Tibial nerve (tissue), 4 donors: ENCODE data around the gene MPG. TPM values are rescaled to one million over a fixed set of nuclear protein-coding genes. Genes with fewer than 3 reads are reported as not detected.
A peak's percentile ranks its signal among the peaks of the same experiment; 100 is the strongest.

Experiments
- DNase-seq, 2 donors: peaks; one replicate each; pipeline ENCODE4 v3.0.0-alpha.2; 2019; ENCODE audit warnings: low spot score in 2 of 2
- H3K27ac ChIP-seq, 4 donors: fragments of 200-600 bp; sonication (generic) in 3 of 4; one replicate each; pipeline ENCODE4 v1.5.1; 2017 to 2019; ENCODE audit warnings: mild to moderate bottlenecking in 1 of 4
- H3K27me3 ChIP-seq, 2 donors: fragments of 200-600 bp; sonication (generic) in 1 of 2; one replicate each; pipeline versions ENCODE4 v1.5.1 to v1.6.0; 2017 to 2019
- H3K36me3 ChIP-seq, 3 donors: fragments of 200-600 bp; sonication (generic); one replicate each; pipeline ENCODE4 v1.5.1; 2018 to 2019
- H3K4me1 ChIP-seq, 4 donors: fragments of 200-600 bp; sonication (generic) in 3 of 4; one replicate each; pipeline ENCODE4 v1.5.1; 2017 to 2019
- H3K4me3 ChIP-seq, 4 donors: fragments of 200-600 bp; sonication (generic) in 3 of 4; one replicate each; pipeline ENCODE4 v1.5.1; 2017 to 2019; ENCODE audit warnings: mild to moderate bottlenecking in 1 of 4, moderate library complexity in 1 of 4
- H3K9me3 ChIP-seq, 4 donors: fragments of 200-600 bp; sonication (generic) in 3 of 4; one replicate each; pipeline ENCODE4 v1.5.1; 2017 to 2019
- EP300 ChIP-seq, 2 donors: sonication (generic); formaldehyde crosslinking; IDR thresholded peaks; one replicate each; pipeline ENCODE4 v1.6.1; 2017; ENCODE audit warnings: antibody characterized with exemption in 2 of 2, mild to moderate bottlenecking in 1 of 2
- POLR2A ChIP-seq, 2 donors: fragments of 450-650 bp; IDR thresholded peaks; one replicate each; pipeline ENCODE4 v1.6.1; 2017; ENCODE audit warnings: antibody characterized with exemption in 2 of 2, mild to moderate bottlenecking in 2 of 2, moderate library complexity in 2 of 2
- WGBS, 2 donors: methylation state at CpG; one replicate each; pipeline ENCODE4 v1.1.5; 2018; 5-methylcytosine and 5-hydroxymethylcytosine counted together
- total RNA-seq, 4 donors: library from RNA; depleted of rRNA; stranded (reverse); fragments of >200 nt; gene quantifications; one replicate each; pipeline ENCODE4 v1.1.0, GENCODE V29; 2016
- TF ChIP-seq, protein P1 (sequence below), 5 experiments: fragments of 200-600 bp in 3 of 5; fragments of 450-650 bp in 2 of 5; sonication (generic) in 3 of 5; IDR thresholded peaks; one replicate each; pipeline ENCODE4 v1.5.1; 2016 to 2019; ENCODE audit warnings: antibody characterized with exemption in 5 of 5, mild to moderate bottlenecking in 3 of 5, moderate library complexity in 2 of 5

MPG gene
- total RNA-seq, 4 donors from 2014 or later: 74.3 to 190 (median 115) TPM

DNA sequence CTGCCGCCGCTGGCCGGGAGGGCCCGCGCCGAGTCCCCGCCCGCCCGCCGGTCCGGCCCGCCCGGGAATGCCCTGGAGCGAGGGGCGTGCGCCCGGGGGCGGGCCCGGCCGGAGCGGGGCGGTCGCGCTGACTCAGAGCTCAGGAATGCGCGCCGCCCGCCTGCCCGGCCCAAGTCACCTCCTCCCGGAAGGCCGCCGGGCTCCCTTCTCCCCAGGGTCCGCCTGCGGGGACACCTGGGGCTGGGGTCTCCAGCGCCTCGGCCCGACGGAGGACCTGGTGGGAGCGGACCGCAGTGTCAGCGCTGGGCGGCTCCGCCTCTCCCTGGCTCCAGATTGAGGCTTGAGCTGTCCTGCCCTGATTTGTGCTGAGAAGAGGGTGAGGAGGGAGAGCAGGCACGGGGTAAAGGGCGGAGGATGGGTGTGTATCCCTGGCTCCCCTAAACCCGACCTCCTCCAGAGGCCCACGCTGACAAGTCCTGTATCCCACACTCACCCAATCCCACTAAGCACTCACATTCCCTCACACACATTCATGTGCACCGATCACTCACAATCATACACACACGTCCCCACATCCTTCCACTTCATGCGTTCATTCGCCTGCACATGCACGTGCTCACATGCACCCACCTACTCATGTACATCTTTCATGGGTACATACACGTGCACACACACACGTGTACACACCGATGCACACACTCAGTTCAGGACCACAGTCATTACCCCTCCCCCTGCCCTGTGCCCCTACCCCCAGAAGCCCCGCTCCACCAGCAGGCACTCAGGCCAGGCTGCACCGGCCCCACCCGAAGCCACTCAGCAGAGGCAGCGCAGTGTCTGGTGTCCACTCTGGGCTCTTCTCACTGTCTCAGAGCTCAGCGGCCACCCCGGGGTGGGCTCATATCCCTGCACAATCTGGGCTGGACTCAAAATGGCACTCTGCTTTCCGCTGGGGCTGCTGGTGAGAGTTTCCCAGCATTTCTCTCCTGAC, 5.2 kb upstream of the MPG start, which contains the start of gene RHBDF1:
Gene RHBDF1, minus strand, starts transcription at position 71 of the 988 bp plus-strand sequence. CDS start 7,616 bp downstream, outside the sequence.
- Histone ChIP-seq H3K4me1 (peaks cover 0 to 91% (median 81%) of the 10 kb centered on the region in 4 donors), H3K4me3 (peak within 1 kb of the TSS; percentile 58 to 96 (median 70)), H3K36me3 (no peaks in the 10 kb centered on the region), H3K27me3 (no peaks in the 10 kb centered on the region), H3K27ac (peak within 1 kb of the TSS; percentile 91 to 99 (median 96)), H3K9me3 (no peaks in the 10 kb centered on the region)
- no peak for DNase-seq
- TF ChIP-seq EP300 (IDR thresholded peaks at IDR 0.05) (peak in 1 of 2 donors; percentile 49), POLR2A (IDR thresholded peaks at IDR 0.05) (peak; percentile 35 to 67)
- TF ChIP-seq, protein P1, sequence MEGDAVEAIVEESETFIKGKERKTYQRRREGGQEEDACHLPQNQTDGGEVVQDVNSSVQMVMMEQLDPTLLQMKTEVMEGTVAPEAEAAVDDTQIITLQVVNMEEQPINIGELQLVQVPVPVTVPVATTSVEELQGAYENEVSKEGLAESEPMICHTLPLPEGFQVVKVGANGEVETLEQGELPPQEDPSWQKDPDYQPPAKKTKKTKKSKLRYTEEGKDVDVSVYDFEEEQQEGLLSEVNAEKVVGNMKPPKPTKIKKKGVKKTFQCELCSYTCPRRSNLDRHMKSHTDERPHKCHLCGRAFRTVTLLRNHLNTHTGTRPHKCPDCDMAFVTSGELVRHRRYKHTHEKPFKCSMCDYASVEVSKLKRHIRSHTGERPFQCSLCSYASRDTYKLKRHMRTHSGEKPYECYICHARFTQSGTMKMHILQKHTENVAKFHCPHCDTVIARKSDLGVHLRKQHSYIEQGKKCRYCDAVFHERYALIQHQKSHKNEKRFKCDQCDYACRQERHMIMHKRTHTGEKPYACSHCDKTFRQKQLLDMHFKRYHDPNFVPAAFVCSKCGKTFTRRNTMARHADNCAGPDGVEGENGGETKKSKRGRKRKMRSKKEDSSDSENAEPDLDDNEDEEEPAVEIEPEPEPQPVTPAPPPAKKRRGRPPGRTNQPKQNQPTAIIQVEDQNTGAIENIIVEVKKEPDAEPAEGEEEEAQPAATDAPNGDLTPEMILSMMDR (IDR thresholded peaks at IDR 0.05): no peak
- WGBS, 2 donors: 37 to 40% methylated on average over 17 to 35 of the region's 62 CpGs

- peaks cover 0 to 86% (median 78%) of the 10 kb centered on the region in 4 donors for H3K4me1 ChIP-seq
- H3K9me3 ChIP-seq: no peaks in the 10 kb centered on the region
- WGBS, 2 donors: 54 to 62% methylated on average over 11 of the region's 12 CpGs
- H3K27me3 ChIP-seq: no peaks in the 10 kb centered on the region
- H3K27ac ChIP-seq: peak overlapping the region; percentile 91 to 99 (median 96)
- H3K4me3 ChIP-seq: no peak overlapping the region
- DNase-seq: no peak
- H3K36me3 ChIP-seq: no peaks in the 10 kb centered on the region
- TF ChIP-seq, protein P1 (IDR thresholded peaks at IDR 0.05): no peak
- TF ChIP-seq EP300 (IDR thresholded peaks at IDR 0.05) (no peak), POLR2A (IDR thresholded peaks at IDR 0.05) (no peak)
Measured at GRCh38 chr16:74051-74746, 3.8 kb upstream of the MPG start.

DNA sequence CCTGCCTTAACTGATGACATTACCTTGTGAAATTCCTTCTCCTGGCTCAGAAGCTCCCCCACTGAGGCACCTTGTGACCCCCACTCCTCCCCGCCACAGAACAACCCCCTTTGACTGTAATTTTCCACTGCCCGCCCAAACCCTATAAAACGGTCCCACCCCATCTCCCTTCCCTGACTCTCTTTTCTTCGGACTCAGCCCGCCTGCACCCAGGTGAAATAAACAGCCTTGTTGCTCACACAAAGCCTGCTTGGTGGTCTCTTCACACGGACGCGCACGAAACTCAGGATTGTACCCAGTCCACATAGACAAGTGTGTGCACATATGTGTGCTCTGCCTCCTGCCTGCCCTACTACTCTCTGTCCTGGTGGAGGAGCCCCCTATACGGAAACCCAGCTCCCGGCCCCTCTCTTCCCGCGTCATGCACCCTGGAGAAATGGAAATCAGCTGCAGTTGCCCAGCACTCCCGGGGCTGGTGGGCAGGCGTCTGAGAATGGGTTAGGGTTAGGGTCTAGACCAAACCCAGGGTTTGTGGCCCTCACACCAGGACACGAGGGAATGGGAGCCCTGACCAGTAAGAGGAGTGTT, 3.2 kb upstream of the MPG start:
- Histone ChIP-seq H3K27ac (peak overlapping the region; percentile 91 to 99 (median 96)), H3K27me3 (no peaks in the 10 kb centered on the region), H3K9me3 (no peaks in the 10 kb centered on the region), H3K4me1 (peaks cover 0 to 86% (median 75%) of the 10 kb centered on the region in 4 donors), H3K4me3 (no peak overlapping the region), H3K36me3 (peaks cover 0 to 5% (median 0%) of the 10 kb centered on the region in 3 donors)
- WGBS, 2 donors: 61% methylated on average over 16 of the region's 16 CpGs
- TF ChIP-seq POLR2A (IDR thresholded peaks at IDR 0.05) (no peak), EP300 (IDR thresholded peaks at IDR 0.05) (no peak)
- TF ChIP-seq, protein P1 (IDR thresholded peaks at IDR 0.05): no peak
- no peak for DNase-seq

DNA sequence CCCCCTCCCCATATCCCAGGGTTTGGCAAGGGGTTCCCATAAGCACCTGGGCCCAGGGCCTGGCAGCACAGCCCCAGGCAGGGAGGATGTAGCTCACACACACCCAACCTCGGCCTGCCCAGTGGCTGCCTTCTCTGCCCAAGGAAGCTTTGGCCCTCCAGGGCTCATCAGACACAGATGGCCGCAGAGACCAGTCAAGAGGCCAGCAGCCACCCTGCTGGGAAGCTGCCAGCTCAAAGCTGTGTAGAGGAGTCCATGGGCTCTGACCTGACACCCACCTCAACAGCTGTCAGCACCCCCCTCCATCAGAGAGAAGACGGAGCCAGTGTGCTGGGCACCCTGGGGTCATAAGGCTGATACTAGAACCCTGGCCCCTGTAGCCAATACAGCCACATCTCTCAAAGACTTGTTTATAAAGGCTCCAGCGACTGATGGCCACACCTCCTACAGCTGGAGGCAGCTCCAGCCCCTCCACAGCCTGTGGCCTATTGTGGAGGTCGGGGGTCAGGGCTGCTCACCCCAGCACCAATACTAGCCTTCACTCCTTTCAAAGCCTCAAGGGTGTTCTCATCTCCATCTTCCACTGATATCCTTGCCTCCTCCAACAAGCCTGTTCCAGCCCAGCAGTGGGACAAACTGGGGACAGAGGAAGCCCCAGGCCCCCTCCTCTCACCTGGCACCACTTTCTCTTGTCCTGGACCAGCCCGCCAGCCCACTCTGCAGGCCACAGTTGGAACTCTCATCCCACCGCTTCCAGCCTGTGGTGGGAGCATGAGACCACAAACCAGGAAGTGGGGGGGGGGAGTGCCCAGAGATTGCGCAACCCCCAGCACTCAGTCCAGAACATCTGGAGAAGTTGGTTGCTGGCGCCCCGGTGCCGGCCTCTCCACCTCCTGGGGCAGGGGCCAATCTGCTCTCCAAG, 2.2 kb upstream of the MPG start:
- TF ChIP-seq POLR2A (IDR thresholded peaks at IDR 0.05) (no peak), EP300 (IDR thresholded peaks at IDR 0.05) (no peak)
- TF ChIP-seq, protein P1 (IDR thresholded peaks at IDR 0.05): peak in 2 of 5 experiments; percentile 43 to 48
- Histone ChIP-seq H3K36me3 (peaks cover 0 to 15% (median 0%) of the 10 kb centered on the region in 3 donors), H3K27ac (peak overlapping the region; percentile 91 to 99 (median 96)), H3K4me1 (peaks cover 0 to 83% (median 65%) of the 10 kb centered on the region in 4 donors), H3K9me3 (no peaks in the 10 kb centered on the region), H3K4me3 (peak overlapping the region in 1 of 4 donors; percentile 87), H3K27me3 (no peaks in the 10 kb centered on the region)
- DNase-seq: peak; percentile 82 to 86
- 11 to 17% methylated on average over 9 to 11 of the region's 11 CpGs for WGBS, 2 donors
